ENCODE results near the gene DLST. TPM values are rescaled to one million over a fixed set of nuclear protein-coding genes. Genes with fewer than 3 reads are reported as not detected.

DLST gene
- 92.4 to 101 TPM (median 95.3 TPM) in 5 replicates for total RNA-seq (2022; extraction: Qiagen RNA extraction)

DNA sequence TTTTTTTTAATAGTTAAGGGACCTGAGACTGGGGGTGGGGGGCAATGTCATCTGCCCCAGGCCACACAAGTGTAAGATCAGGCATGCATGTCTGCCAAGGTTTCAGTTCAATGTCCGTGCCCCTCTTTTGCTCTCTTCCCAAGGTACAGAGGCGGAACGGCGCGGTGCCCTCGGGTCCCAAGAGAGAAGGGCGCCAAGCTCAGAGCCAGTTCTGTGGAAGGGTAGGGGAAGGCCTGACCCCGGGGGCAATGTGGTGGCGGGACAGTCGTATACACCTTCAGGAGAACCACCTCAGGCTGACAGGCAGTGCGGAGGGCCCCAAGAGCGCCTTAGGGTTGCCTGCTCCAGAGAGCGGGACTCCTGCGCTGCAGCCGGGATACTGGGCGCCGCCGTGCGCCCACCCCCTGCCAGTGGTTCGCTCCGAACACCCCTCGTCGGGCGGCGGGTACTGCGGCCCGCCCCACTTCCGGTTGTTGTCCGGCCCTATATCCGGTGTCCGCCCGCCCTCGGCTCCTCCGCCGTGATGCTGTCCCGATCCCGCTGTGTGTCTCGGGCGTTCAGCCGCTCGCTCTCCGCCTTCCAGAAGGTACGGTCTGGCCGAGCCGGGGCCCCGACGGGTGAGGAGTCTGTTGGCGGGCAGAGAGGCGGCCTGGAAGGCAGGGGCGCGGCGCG, at the start of gene DLST:
TSS of gene DLST (plus strand) at position 486 of the 672 bp plus-strand sequence. CDS start at position 524, 38 bp downstream.

GRCh38 chr14:74875941-74876913, 5.5 kb upstream of the DLST start, which contains the start of gene PROX2:
TSS of gene PROX2 (minus strand) at chr14:74876145. CDS start at chr14:74863834, 12,311 bp downstream.

GRCh38 chr14:74922752-74923401, 41.2 kb downstream of the DLST start, which contains the start of gene RPS6KL1:
TSS of gene RPS6KL1 (minus strand) at chr14:74923260. CDS start at chr14:74921541, 1,719 bp downstream.

Other genes starting within 250 kb of the DLST start
- gene AREL1, start 168.8 kb upstream of the DLST start, total RNA-seq (2022; extraction: Qiagen RNA extraction) = 22.1 to 27.8 TPM (median 25.4 TPM) in 5 replicates
- gene FCF1, start 168.8 kb upstream of the DLST start, total RNA-seq (2022; extraction: Qiagen RNA extraction) = 47.2 to 79.4 TPM (median 47.4 TPM) in 5 replicates
- gene YLPM1, start 118.6 kb upstream of the DLST start, total RNA-seq (2022; extraction: Qiagen RNA extraction) = 33.7 to 49.5 TPM (median 37.9 TPM) in 5 replicates
- not detected in 5 replicates for gene PROX2, start 5.8 kb upstream of the DLST start, total RNA-seq (2022; extraction: Qiagen RNA extraction)
- gene RPS6KL1, start 41.3 kb downstream of the DLST start, total RNA-seq (2022; extraction: Qiagen RNA extraction) = 0.22 to 0.65 TPM (median 0.47 TPM) in 5 replicates
- 2.5 to 4.2 TPM (median 3.8 TPM) in 5 replicates for gene PGF, start 73.7 kb downstream of the DLST start, total RNA-seq (2022; extraction: Qiagen RNA extraction)
- gene EIF2B2, start 121.0 kb downstream of the DLST start, total RNA-seq (2022; extraction: Qiagen RNA extraction) = 72.8 to 81.4 TPM (median 77.8 TPM) in 5 replicates
- gene MLH3, start 169.6 kb downstream of the DLST start, total RNA-seq (2022; extraction: Qiagen RNA extraction) = 15.3 to 18.5 TPM (median 16.3 TPM) in 5 replicates
- gene ACYP1, start 182.1 kb downstream of the DLST start, total RNA-seq (2022; extraction: Qiagen RNA extraction) = 21.8 to 31.3 TPM (median 24.6 TPM) in 5 replicates
- gene ZC2HC1C, start 187.7 kb downstream of the DLST start, total RNA-seq (2022; extraction: Qiagen RNA extraction) = 3.4 to 3.6 TPM (median 3.5 TPM) in 5 replicates
- 27.0 to 34.7 TPM (median 31.9 TPM) in 5 replicates for gene NEK9, start 245.1 kb downstream of the DLST start, total RNA-seq (2022; extraction: Qiagen RNA extraction)

All from A549 treated with CORT108297 at 1 μM for 4 hours (cell line).